Keratinocyte (primary cell): Measurements from ENCODE around the gene FBRSL1. TPM values are rescaled to one million over a fixed set of nuclear protein-coding genes. Genes with fewer than 3 reads are reported as not detected.
A peak's percentile ranks its signal among the peaks of the same experiment; 100 is the strongest.

Source experiments
- DNase-seq: peaks from one replicate; pipeline ENCODE4 v3.0.0-alpha.2; 2011; ENCODE audit warnings: low read depth, missing footprints, low spot score
- FAIRE-seq: peaks from 2 replicates; lab custom pipeline; 2011; peaks lifted over from hg19 to GRCh38; lab: Jason Lieb, UNC
- H2AFZ ChIP-seq: 2 replicates; pipeline ENCODE4 v1.6.0; 2012; ENCODE audit warnings: low read length, control low read depth, inconsistent platforms; ENCODE audit not compliant: control insufficient read depth
- H3K27ac ChIP-seq: 2 replicates; pipeline ENCODE4 v1.5.1; 2011; ENCODE audit warnings: low read length; ENCODE audit not compliant: control insufficient read depth, insufficient read depth
- H3K27me3 ChIP-seq: 3 replicates; pipeline ENCODE4 v1.6.0; 2011; ENCODE audit warnings: low read length; ENCODE audit not compliant: control insufficient read depth, insufficient read depth; ENCODE audit errors: extremely low read depth
- H3K36me3 ChIP-seq, 2 experiments: 2 replicates in 1 of 2; 3 replicates in 1 of 2; pipeline ENCODE4 v1.5.1; 2011; ENCODE audit warnings: low read length in 2 of 2, mild to moderate bottlenecking in 1 of 2; ENCODE audit not compliant: control insufficient read depth in 2 of 2, insufficient read depth in 2 of 2; ENCODE audit errors: extremely low read depth in 1 of 2
- H3K4me1 ChIP-seq: 3 replicates; pipeline ENCODE4 v1.5.1; 2011; ENCODE audit warnings: low read length; ENCODE audit not compliant: control insufficient read depth, insufficient read depth; ENCODE audit errors: extremely low read depth
- H3K4me2 ChIP-seq: 3 replicates; pipeline ENCODE4 v1.6.0; 2011; ENCODE audit warnings: low read depth, low read length; ENCODE audit not compliant: control insufficient read depth, insufficient read depth; ENCODE audit errors: extremely low read depth
- H3K4me3 ChIP-seq, 3 experiments: fragments of 200-600 bp in 1 of 3; sonication (generic) in 1 of 3; 2 replicates in 2 of 3; 3 replicates in 1 of 3; pipeline ENCODE4 v1.5.1; 2011 to 2016; ENCODE audit warnings: low read length in 3 of 3, mild to moderate bottlenecking in 3 of 3, control low read depth in 2 of 3, inconsistent platforms in 1 of 3, low read depth in 1 of 3, mixed read lengths in 1 of 3, mixed run types in 1 of 3, moderate library complexity in 1 of 3; ENCODE audit not compliant: control insufficient read depth in 2 of 3, insufficient read depth in 2 of 3; ENCODE audit errors: extremely low read depth in 1 of 3
- H3K79me2 ChIP-seq: 2 replicates; pipeline ENCODE4 v1.6.0; 2012; ENCODE audit warnings: low read length; ENCODE audit not compliant: control insufficient read depth, insufficient read depth
- H3K9ac ChIP-seq: 3 replicates; pipeline ENCODE4 v1.6.0; 2011; ENCODE audit warnings: low read length; ENCODE audit not compliant: control insufficient read depth, insufficient read depth; ENCODE audit errors: extremely low read depth
- H3K9me1 ChIP-seq: 3 replicates; pipeline ENCODE4 v1.6.0; 2011; ENCODE audit warnings: low read length; ENCODE audit not compliant: control insufficient read depth, insufficient read depth; ENCODE audit errors: extremely low read depth
- H3K9me3 ChIP-seq: 2 replicates; pipeline ENCODE4 v1.5.1; 2012; ENCODE audit warnings: low read depth, low read length; ENCODE audit not compliant: control insufficient read depth
- H4K20me1 ChIP-seq: 3 replicates; pipeline ENCODE4 v1.6.0; 2011; ENCODE audit warnings: low read length; ENCODE audit not compliant: control insufficient read depth, insufficient read depth; ENCODE audit errors: extremely low read depth
- EZH2 ChIP-seq: IDR thresholded peaks from one replicate; pipeline ENCODE4 v1.6.1; 2012; ENCODE audit warnings: inconsistent platforms, mild to moderate bottlenecking, low read length, moderate library complexity
- dilution Hi-C: fragments of 300-500 bp; cut with MboI; formaldehyde crosslinking; loops from one replicate; pipeline ENCODE4 v1.7.0; 2020; ENCODE audit warnings: low sequenced_read_pairs; ENCODE audit not compliant: extremely low pct_ligation_motif_present
- polyA plus RNA-seq, 5 experiments: library from polyadenylated mRNA; depleted of rRNA in 3 of 5; stranded (reverse) in 3 of 5; stranded (forward) in 1 of 5; unstranded in 1 of 5; fragments of >200 nt; gene quantifications; 1 replicate in 1 of 5; 2 replicates in 3 of 5; 3 replicates in 1 of 5; pipeline versions ENCODE4 v1.2.1 to v1.2.3, GENCODE V29; 2011 to 2012; ENCODE audit warnings: missing spikeins in 2 of 5, low read depth in 1 of 5, low replicate concordance in 1 of 5
- TF ChIP-seq, protein P1 (sequence below), 3 experiments: IDR thresholded peaks in 1 of 3; conservative IDR thresholded peaks in 1 of 3; optimal IDR thresholded peaks in 1 of 3; 2 replicates in 2 of 3; 3 replicates in 1 of 3; pipeline versions ENCODE3 to v1.5.1; 2011; ENCODE audit warnings: low read length in 3 of 3, mild to moderate bottlenecking in 3 of 3, moderate library complexity in 2 of 3, control low read depth in 1 of 3, inconsistent platforms in 1 of 3; ENCODE audit not compliant: insufficient read depth in 2 of 3; ENCODE audit errors: extremely low read depth in 1 of 3

FBRSL1 gene
- polyA plus RNA-seq, 1 donor (not counting 4 experiments of a cell fraction or from before 2014, with no cell fraction given), result 0.89 TPM

DNA sequence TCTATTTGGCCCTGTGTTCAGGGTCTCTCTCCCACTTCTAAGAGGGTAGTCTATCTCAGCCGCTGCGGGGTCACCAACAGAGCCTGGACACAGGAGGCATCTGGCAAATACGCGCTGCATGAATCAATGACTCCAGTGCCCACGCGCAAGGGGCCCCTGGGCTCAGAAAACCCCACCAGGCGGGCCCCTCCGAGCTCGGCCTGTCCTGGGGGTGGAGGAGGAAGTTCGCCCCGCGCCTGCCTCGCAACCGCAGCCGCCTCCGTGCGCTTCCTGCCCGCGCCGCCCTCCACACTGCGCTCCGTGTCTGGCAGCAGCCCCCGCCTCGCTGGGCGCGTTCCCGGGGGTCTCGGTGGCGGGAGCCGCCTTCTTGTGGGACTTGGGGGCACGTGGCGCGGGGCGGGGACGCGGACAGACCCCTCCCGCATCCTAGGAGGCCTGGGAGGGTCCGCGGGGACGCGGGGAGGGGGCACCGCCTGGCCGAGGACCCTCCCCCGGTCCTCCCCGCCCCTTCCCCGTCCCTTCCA lies 811 bp upstream of the FBRSL1 start:
- no peaks in the 10 kb centered on the region for H3K9me3 ChIP-seq
- peaks cover 35% of the 10 kb centered on the region for H3K79me2 ChIP-seq
- H3K4me2 ChIP-seq, result peak overlapping the region; percentile 49
- no peak for TF ChIP-seq EZH2
- TF ChIP-seq, protein P1, sequence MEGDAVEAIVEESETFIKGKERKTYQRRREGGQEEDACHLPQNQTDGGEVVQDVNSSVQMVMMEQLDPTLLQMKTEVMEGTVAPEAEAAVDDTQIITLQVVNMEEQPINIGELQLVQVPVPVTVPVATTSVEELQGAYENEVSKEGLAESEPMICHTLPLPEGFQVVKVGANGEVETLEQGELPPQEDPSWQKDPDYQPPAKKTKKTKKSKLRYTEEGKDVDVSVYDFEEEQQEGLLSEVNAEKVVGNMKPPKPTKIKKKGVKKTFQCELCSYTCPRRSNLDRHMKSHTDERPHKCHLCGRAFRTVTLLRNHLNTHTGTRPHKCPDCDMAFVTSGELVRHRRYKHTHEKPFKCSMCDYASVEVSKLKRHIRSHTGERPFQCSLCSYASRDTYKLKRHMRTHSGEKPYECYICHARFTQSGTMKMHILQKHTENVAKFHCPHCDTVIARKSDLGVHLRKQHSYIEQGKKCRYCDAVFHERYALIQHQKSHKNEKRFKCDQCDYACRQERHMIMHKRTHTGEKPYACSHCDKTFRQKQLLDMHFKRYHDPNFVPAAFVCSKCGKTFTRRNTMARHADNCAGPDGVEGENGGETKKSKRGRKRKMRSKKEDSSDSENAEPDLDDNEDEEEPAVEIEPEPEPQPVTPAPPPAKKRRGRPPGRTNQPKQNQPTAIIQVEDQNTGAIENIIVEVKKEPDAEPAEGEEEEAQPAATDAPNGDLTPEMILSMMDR (optimal IDR thresholded peaks at IDR 0.05 in 1 of 3, IDR thresholded peaks at IDR 0.05 in 1 of 3, conservative IDR thresholded peaks at IDR 0.05 in 1 of 3; ENCODE audit: extremely low read depth in 1 of 3, insufficient read depth in 2 of 3, low read length in 3 of 3), result no peak
- dilution Hi-C loops, result no loop called here
- H2AFZ ChIP-seq, result no peak overlapping the region
- DNase-seq, result no peak
- H3K9ac ChIP-seq, result peak overlapping the region; percentile 33
- no peak overlapping the region for H3K27ac ChIP-seq
- H4K20me1 ChIP-seq, result peaks cover 28% of the 10 kb centered on the region
- H3K9me1 ChIP-seq, result peaks cover 7% of the 10 kb centered on the region
- peak overlapping the region; percentile 26 to 54 (median 45) for H3K4me3 ChIP-seq
- H3K27me3 ChIP-seq, result peaks cover 29% of the 10 kb centered on the region
- no peak for FAIRE-seq
- H3K4me1 ChIP-seq, result peaks cover 29% of the 10 kb centered on the region
- H3K36me3 ChIP-seq, result no peaks in the 10 kb centered on the region

DNA sequence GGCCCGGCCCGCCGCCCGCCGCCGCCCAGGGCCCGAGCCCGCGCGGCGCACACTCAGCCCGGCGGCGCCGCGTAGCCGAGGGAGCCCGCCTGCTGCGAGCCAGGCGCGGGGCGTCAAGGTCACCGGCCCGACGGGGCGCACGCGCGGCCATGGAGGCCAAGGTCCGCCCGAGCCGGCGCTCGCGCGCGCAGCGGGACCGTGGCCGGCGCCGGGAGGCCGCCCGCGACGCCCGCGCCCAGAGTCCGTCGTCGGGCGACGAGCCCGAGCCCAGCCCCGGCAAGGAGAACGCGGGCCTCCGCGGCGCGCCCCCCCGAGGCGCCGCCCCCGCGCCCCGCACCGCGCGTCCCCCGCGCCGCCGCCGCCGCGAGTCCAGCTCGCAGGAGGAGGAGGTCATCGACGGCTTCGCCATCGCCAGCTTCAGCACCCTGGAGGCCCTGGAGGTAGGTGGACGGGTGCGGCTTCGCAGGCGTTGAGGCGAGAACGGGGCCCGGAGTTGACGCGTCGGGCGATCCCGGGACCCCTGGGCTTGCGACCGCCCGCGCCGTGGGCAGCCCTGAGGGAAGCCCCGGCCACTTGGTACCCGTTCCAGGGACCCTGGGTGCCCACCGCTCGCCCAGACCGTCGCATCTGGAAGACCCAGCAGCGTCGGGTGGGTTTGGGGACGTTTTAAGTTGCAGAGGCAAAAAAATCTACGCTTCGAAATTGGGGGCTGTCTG lies 629 bp downstream of the FBRSL1 start:
- H3K4me3 ChIP-seq, result peak overlapping the region; percentile 72 to 78 (median 76)
- H3K9me3 ChIP-seq, result no peaks in the 10 kb centered on the region
- peaks cover 14% of the 10 kb centered on the region for H3K27me3 ChIP-seq
- no peak overlapping the region for H2AFZ ChIP-seq
- H3K4me1 ChIP-seq, result peaks cover 33% of the 10 kb centered on the region
- FAIRE-seq (no peak), DNase-seq (no peak)
- peak overlapping the region; percentile 80 for H3K9ac ChIP-seq
- peaks cover 40% of the 10 kb centered on the region for H4K20me1 ChIP-seq
- TF ChIP-seq, protein P1 (optimal IDR thresholded peaks at IDR 0.05 in 1 of 3, IDR thresholded peaks at IDR 0.05 in 1 of 3, conservative IDR thresholded peaks at IDR 0.05 in 1 of 3; ENCODE audit: extremely low read depth in 1 of 3, insufficient read depth in 2 of 3, low read length in 3 of 3), result no peak
- no peak for TF ChIP-seq EZH2
- dilution Hi-C loops, result no loop called here
- no peaks in the 10 kb centered on the region for H3K36me3 ChIP-seq
- peak overlapping the region; percentile 97 for H3K4me2 ChIP-seq
- H3K27ac ChIP-seq, result peak overlapping the region; percentile 31
- H3K9me1 ChIP-seq, result peaks cover 7% of the 10 kb centered on the region
- H3K79me2 ChIP-seq, result peaks cover 49% of the 10 kb centered on the region
